ENCODE data around the gene TPCN2.

DNA sequence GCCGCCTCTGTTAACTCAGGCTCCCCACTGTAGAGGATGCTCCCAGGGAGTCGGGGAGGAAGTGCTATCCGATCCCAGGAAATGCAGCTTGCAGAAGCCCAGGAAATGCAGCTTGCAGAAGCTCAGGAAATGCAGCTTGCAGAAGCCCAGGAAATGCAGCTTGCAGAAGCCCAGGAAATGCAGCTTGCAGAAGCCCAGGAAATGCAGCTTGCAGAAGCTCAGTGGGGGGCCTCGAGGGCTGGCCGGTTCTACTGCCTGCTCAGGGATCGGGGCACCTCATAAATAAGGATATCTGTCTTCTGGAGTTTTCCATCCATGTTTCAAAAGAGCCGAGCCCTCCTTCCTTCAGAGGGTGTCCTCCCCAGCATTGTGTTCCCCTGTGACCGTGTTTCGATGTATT is 81.9 kb downstream of the TPCN2 start:
- TF ChIP-seq, protein P1, sequence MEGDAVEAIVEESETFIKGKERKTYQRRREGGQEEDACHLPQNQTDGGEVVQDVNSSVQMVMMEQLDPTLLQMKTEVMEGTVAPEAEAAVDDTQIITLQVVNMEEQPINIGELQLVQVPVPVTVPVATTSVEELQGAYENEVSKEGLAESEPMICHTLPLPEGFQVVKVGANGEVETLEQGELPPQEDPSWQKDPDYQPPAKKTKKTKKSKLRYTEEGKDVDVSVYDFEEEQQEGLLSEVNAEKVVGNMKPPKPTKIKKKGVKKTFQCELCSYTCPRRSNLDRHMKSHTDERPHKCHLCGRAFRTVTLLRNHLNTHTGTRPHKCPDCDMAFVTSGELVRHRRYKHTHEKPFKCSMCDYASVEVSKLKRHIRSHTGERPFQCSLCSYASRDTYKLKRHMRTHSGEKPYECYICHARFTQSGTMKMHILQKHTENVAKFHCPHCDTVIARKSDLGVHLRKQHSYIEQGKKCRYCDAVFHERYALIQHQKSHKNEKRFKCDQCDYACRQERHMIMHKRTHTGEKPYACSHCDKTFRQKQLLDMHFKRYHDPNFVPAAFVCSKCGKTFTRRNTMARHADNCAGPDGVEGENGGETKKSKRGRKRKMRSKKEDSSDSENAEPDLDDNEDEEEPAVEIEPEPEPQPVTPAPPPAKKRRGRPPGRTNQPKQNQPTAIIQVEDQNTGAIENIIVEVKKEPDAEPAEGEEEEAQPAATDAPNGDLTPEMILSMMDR (IDR thresholded peaks at IDR 0.05), result no peak
- TF ChIP-seq EP300 (IDR thresholded peaks at IDR 0.05) (no peak), POLR2AphosphoS5 (IDR thresholded peaks at IDR 0.05) (no peak), POLR2A (IDR thresholded peaks at IDR 0.05; ENCODE audit: low read depth) (no peak)

Data from esophagus muscularis mucosa (tissue), 4 donors.